Left ventricle myocardium inferior (tissue), 1 donor: ENCODE results near the gene EMP2. TPM values are rescaled to one million over a fixed set of nuclear protein-coding genes. Genes with fewer than 3 reads are reported as not detected.

Experiments used
- DNase-seq: peaks from one replicate; pipeline ENCODE4 v3.0.0-alpha.2; 2020
- H3K27ac ChIP-seq: fragments of 200-600 bp; replicated peaks from 2 replicates; pipeline ENCODE4 v1.8.0; 2021
- H3K27me3 ChIP-seq: fragments of 200-600 bp; 2 replicates; pipeline ENCODE4 v1.8.0; 2021; ENCODE audit warnings: low read depth
- H3K36me3 ChIP-seq: fragments of 200-600 bp; 2 replicates; pipeline ENCODE4 v1.8.0; 2021
- H3K4me1 ChIP-seq: fragments of 200-600 bp; 2 replicates; pipeline ENCODE4 v1.8.0; 2021
- H3K4me3 ChIP-seq: fragments of 200-600 bp; 2 replicates; pipeline ENCODE4 v1.8.0; 2021; ENCODE audit warnings: mild to moderate bottlenecking, moderate library complexity
- H3K9me3 ChIP-seq: fragments of 200-600 bp; replicated peaks from 2 replicates; pipeline ENCODE4 v1.8.0; 2021
- CTCF ChIP-seq: fragments of 200-600 bp; IDR thresholded peaks from 2 replicates; pipeline ENCODE4 v1.8.0; 2021; ENCODE audit warnings: antibody characterized with exemption, mild to moderate bottlenecking, borderline replicate concordance
- intact Hi-C: fragments of 100-400 bp; cut with micrococcal nuclease; formaldehyde crosslinking; loops from one replicate; pipeline ENCODE4 v1.11.0; 2022
- total RNA-seq: library from RNA; stranded (reverse); fragmentation: NEBNext Ultra II Directional; extraction: Animal tissue kit (Norgen Biotek cat#: 25700); gene quantifications from one replicate; pipeline ENCODE4 v1.2.1, GENCODE V29; 2021
- donor health status: DM: no; HTN: yes; CAD: no; lungs with severe emphysema.

The EMP2 gene
- total RNA-seq, 1 donor from 2014 or later = 60.5 TPM

GRCh38 chr16:10617662-10618420, 37.4 kb upstream of the EMP2 start:
- no peak for TF ChIP-seq CTCF
- Histone ChIP-seq H3K27me3 (no peaks in the 10 kb centered on the region), H3K9me3 (no peaks in the 10 kb centered on the region), H3K4me3 (no peak overlapping the region), H3K27ac (peak overlapping the region; percentile 73), H3K36me3 (no peaks in the 10 kb centered on the region), H3K4me1 (peaks cover 41% of the 10 kb centered on the region)
- intact Hi-C loops = no loop called here
- no peak for DNase-seq

- Histone ChIP-seq H3K4me1 (peaks cover 37% of the 10 kb centered on the region), H3K9me3 (no peaks in the 10 kb centered on the region), H3K27ac (peak overlapping the region; percentile 73), H3K27me3 (no peaks in the 10 kb centered on the region), H3K36me3 (no peaks in the 10 kb centered on the region), H3K4me3 (peak overlapping the region; percentile 15)
- TF ChIP-seq CTCF = peak; percentile 46
- intact Hi-C loops = no loop called here
- DNase-seq = peak; percentile 74
Observed at GRCh38 chr16:10616756-10617640, 36.6 kb upstream of the EMP2 start.

DNA sequence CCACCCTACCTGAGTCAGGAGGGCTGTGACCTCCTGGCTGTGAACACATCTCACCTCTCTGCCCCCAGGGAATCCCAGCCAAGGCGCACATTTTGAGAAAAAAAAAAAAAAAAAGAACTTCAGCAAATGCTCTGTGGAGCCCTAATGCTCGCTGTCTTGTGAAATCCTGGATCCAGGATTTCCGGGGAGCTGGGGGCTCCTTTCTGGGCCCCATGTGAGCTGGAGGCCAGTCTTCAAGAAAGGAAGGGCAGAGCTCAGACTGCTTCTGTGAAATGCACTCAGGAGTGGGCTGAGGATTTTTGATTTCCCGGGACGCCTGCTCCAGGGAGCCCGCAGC, 36.0 kb upstream of the EMP2 start:
- peak overlapping the region; percentile 73 for H3K27ac ChIP-seq
- peaks cover 37% of the 10 kb centered on the region for H3K4me1 ChIP-seq
- no peaks in the 10 kb centered on the region for H3K9me3 ChIP-seq
- H3K4me3 ChIP-seq = no peak overlapping the region
- intact Hi-C loops = no loop called here
- TF ChIP-seq CTCF = no peak
- H3K36me3 ChIP-seq = no peaks in the 10 kb centered on the region
- no peak for DNase-seq
- no peaks in the 10 kb centered on the region for H3K27me3 ChIP-seq

DNA sequence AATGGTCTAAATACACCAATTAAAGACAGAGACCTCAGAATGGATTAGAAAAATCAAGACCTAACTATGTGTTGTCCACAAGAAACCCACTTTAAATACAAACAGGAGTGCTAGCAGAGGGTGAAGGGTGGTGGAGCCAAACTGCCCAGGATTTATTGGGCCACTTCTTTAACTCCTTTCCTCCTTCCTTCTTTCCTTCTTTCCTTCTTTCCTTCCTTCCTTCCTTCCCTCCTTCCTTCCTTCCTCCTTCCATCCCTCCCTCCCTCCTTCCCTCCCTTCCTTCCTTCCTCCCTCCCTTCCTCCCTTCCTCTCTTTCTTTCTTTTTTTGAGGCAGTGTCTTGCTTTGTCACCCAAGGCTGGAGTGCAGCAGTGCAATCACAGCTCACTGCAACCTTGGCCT, 34.3 kb upstream of the EMP2 start:
- Histone ChIP-seq H3K9me3 (no peaks in the 10 kb centered on the region), H3K36me3 (no peaks in the 10 kb centered on the region), H3K4me1 (peaks cover 47% of the 10 kb centered on the region), H3K27ac (no peak overlapping the region), H3K4me3 (no peak overlapping the region), H3K27me3 (no peaks in the 10 kb centered on the region)
- TF ChIP-seq CTCF = no peak
- intact Hi-C loops = no loop called here
- no peak for DNase-seq

DNA sequence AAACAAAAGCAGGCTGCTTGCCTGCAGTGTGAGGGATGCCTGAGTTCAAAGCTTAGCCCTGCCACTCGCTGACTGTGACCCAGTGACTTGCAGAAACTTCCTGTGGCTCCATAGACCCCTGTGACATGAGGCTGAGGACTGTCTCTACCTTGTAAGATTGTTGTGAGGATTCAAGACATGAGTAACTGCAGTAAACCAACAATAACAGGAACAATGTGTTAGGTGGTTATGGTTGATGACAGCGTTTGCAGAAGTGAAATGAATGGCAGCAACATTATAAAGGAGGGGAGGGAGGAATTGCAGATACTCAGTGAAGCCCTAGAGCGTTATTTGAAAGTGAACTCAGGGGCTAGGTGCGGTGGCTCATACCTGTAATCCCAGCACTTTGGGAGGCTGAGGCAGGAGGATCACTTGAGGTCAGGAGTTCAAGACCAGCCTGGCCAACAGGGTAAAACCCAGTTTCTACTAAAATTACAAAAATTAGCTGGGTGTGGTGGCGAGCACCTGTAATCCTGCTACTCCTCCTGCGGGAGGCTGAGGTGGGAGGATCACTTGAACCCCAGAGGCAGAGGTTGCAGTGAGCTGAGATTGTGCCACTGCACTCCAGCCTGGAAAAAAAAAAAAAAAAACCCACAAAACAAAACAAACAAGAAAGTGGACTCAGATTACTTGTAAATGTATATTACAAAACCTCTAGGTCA, 33.5 kb upstream of the EMP2 start:
- no peak for TF ChIP-seq CTCF
- Histone ChIP-seq H3K4me1 (peaks cover 47% of the 10 kb centered on the region), H3K9me3 (no peaks in the 10 kb centered on the region), H3K27me3 (no peaks in the 10 kb centered on the region), H3K27ac (no peak overlapping the region), H3K4me3 (no peak overlapping the region), H3K36me3 (no peaks in the 10 kb centered on the region)
- intact Hi-C loops = no loop called here
- no peak for DNase-seq
